Adipocyte (in vitro differentiated cells): Measurements from ENCODE around the gene HERC2.
"Not testable (repeated sequence)": the region's sequence is repeated elsewhere in the genome, so short reads cannot be mapped to it uniquely, and the experiment has no call there.

ENCODE experiments used
- DNase-seq: peaks from one replicate; pipeline ENCODE4 v3.0.0-alpha.2; 2015; ENCODE audit warnings: low read depth
- H3K27me3 ChIP-seq: replicated peaks from 2 replicates; pipeline ENCODE4 v1.7.0; 2013; ENCODE audit warnings: mild to moderate bottlenecking, low read length, moderate library complexity; ENCODE audit not compliant: control insufficient read depth, insufficient read depth
- H3K36me3 ChIP-seq: 2 replicates; pipeline ENCODE4 v1.7.0; 2013; ENCODE audit warnings: low read length, mild to moderate bottlenecking, moderate library complexity; ENCODE audit not compliant: control insufficient read depth, insufficient read depth, severe bottlenecking
- H3K4me1 ChIP-seq: 2 replicates; pipeline ENCODE4 v1.7.0; 2013; ENCODE audit warnings: mild to moderate bottlenecking, low read length, moderate library complexity; ENCODE audit not compliant: control insufficient read depth, insufficient read depth
- H3K4me3 ChIP-seq: 2 replicates; pipeline ENCODE4 v1.7.0; 2013; ENCODE audit warnings: mild to moderate bottlenecking, low read length, moderate library complexity
- H3K9ac ChIP-seq: 2 replicates; pipeline ENCODE4 v1.7.0; 2013; ENCODE audit warnings: mild to moderate bottlenecking, low read length, moderate library complexity
- H3K9me3 ChIP-seq: 2 replicates; pipeline ENCODE4 v1.7.0; 2013; ENCODE audit warnings: mild to moderate bottlenecking, low read length, moderate library complexity; ENCODE audit not compliant: control insufficient read depth

Gene HERC2, protein sequence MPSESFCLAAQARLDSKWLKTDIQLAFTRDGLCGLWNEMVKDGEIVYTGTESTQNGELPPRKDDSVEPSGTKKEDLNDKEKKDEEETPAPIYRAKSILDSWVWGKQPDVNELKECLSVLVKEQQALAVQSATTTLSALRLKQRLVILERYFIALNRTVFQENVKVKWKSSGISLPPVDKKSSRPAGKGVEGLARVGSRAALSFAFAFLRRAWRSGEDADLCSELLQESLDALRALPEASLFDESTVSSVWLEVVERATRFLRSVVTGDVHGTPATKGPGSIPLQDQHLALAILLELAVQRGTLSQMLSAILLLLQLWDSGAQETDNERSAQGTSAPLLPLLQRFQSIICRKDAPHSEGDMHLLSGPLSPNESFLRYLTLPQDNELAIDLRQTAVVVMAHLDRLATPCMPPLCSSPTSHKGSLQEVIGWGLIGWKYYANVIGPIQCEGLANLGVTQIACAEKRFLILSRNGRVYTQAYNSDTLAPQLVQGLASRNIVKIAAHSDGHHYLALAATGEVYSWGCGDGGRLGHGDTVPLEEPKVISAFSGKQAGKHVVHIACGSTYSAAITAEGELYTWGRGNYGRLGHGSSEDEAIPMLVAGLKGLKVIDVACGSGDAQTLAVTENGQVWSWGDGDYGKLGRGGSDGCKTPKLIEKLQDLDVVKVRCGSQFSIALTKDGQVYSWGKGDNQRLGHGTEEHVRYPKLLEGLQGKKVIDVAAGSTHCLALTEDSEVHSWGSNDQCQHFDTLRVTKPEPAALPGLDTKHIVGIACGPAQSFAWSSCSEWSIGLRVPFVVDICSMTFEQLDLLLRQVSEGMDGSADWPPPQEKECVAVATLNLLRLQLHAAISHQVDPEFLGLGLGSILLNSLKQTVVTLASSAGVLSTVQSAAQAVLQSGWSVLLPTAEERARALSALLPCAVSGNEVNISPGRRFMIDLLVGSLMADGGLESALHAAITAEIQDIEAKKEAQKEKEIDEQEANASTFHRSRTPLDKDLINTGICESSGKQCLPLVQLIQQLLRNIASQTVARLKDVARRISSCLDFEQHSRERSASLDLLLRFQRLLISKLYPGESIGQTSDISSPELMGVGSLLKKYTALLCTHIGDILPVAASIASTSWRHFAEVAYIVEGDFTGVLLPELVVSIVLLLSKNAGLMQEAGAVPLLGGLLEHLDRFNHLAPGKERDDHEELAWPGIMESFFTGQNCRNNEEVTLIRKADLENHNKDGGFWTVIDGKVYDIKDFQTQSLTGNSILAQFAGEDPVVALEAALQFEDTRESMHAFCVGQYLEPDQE (N-terminal part only)

GRCh38 chr15:28322129-28322588, at the start of gene HERC2:
TSS of gene HERC2 (minus strand) at chr15:28322179. CDS start at chr15:28321433, 746 bp downstream.
- H3K9ac ChIP-seq, result peak within 1 kb of the TSS; percentile 72
- not testable (repeated sequence) for H3K36me3 ChIP-seq, DNase-seq, H3K9me3 ChIP-seq, H3K27me3 ChIP-seq, H3K4me1 ChIP-seq
- H3K4me3 ChIP-seq, result peak within 1 kb of the TSS; percentile 75

GRCh38 chr15:28365502-28365901, 43.5 kb upstream of the HERC2 start:
- H3K4me3 ChIP-seq, H3K4me1 ChIP-seq, DNase-seq: not testable (repeated sequence)

DNA sequence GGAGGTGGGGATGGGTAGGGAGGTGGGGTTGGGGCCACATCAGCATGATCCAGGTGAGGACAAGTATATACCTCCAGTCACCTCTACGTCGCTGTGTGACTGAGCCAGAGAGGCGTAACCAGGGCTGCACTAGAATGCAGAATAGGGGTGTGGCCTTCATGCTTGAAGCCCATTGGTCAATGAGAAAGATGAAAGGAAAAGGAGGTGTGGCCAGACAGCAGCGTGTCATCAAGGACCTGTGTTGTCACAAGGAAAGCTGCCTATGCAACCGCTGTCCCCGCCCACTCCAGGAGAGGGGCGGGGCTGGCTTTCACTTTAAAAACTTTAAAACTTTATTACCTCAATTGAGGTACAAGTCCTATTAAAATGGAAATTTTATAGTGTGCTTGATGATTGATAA, 36.0 kb upstream of the HERC2 start, which contains the start of gene GOLGA6L24:
TSS of gene GOLGA6L24 (minus strand) at position 101 of the 400 bp plus-strand sequence. CDS start at position 40, 61 bp downstream.
- not testable (repeated sequence) for H3K4me3 ChIP-seq, H3K36me3 ChIP-seq, H3K9ac ChIP-seq, DNase-seq, H3K27me3 ChIP-seq, H3K9me3 ChIP-seq, H3K4me1 ChIP-seq

More at GRCh38 chr15:28365502-28365901, 43.5 kb upstream of the HERC2 start:
- H3K36me3 ChIP-seq, H3K9me3 ChIP-seq, H3K27me3 ChIP-seq, H3K9ac ChIP-seq: not testable (repeated sequence)

GRCh38 chr15:28321358-28322078, 461 bp downstream of the HERC2 start:
- not testable (repeated sequence) for DNase-seq, H3K36me3 ChIP-seq, H3K4me1 ChIP-seq, H3K27me3 ChIP-seq, H3K9me3 ChIP-seq
- H3K9ac ChIP-seq, result peak overlapping the region; percentile 72
- H3K4me3 ChIP-seq, result peak overlapping the region; percentile 75

DNA sequence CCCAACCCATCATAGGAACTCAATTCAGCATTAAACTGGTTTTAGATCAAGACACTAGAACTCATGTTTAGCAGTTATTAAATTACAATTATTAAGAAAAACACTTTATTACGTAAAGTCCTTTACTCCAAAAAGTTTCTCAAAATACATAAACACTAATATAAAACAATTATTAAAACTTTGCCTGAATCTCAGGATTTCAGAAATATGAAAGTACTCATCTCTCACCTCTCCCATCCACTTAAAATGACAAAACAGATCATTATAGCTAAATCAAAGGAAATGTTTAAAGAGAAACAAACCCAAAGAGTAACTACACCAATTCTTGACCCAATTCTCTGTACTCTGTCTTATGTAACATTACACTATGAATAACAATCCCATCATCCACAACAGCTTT, 2.3 kb downstream of the HERC2 start:
- H3K4me1 ChIP-seq, H3K9me3 ChIP-seq, H3K9ac ChIP-seq, H3K27me3 ChIP-seq, H3K4me3 ChIP-seq, DNase-seq: not testable (repeated sequence)
- peaks cover 13% of the 10 kb centered on the region for H3K36me3 ChIP-seq

DNA sequence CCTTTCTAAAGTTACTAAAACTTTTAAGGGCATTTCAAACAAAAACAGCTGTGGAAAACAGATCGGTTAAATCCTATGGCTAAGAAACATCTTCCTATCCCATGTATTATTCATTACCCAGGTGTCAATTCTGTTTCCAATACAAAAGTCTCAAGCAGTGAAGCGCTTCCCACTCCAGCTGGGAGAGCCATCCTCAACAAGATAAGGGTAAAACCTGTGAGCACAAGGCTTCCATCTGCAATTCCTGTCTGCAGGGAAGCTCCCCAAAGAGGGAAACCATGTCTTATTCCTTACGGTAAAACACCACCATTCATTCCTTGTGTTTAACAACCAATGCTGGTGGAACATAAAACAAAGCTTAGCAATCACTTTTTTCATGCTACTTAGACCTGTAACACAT, 3.2 kb downstream of the HERC2 start:
- H3K9ac ChIP-seq, H3K27me3 ChIP-seq, H3K4me3 ChIP-seq, H3K4me1 ChIP-seq, DNase-seq, H3K9me3 ChIP-seq: not testable (repeated sequence)
- H3K36me3 ChIP-seq, result peaks cover 19% of the 10 kb centered on the region

DNA sequence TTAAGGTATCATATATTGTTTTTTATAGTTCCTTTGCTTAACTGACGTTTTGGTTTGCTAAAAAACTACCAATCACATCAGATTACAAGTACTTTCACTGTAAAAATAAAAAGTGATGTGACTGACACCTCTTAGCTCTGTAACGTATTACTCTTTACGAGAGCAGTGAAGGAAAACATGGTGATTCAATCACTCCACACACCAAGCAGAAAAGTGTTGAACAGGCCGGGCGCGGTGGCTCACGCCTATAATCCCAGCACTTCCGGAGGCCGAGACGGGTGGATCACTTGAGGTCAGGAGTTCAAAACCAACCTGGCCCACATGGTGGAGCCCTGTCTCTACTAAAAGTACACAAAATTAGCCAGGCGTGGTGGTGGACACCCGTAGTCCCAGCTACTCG, 3.9 kb downstream of the HERC2 start:
- not testable (repeated sequence) for DNase-seq, H3K4me1 ChIP-seq, H3K27me3 ChIP-seq, H3K9me3 ChIP-seq, H3K9ac ChIP-seq, H3K4me3 ChIP-seq
- H3K36me3 ChIP-seq, result peaks cover 20% of the 10 kb centered on the region

DNA sequence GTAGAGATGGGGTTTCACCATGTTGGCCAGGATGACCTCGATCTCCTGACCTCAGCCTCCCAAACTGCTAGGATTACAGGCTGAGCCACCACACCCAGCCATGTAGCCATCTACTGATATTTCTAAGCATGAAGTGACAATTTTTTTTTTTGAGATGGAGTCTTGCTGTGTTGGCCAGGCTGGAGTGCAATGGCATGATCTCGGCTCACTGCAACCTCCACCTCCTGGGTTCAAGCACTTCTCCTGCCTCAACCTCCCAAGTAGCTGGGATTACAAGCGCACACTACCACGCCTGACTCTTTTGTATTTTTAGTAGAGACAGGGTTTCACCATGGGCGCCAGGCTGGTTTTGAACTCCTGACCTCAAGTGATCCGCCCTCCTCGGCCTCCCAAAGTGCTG, 5.0 kb downstream of the HERC2 start:
- H3K9ac ChIP-seq, H3K4me3 ChIP-seq, DNase-seq, H3K4me1 ChIP-seq, H3K9me3 ChIP-seq, H3K27me3 ChIP-seq: not testable (repeated sequence)
- H3K36me3 ChIP-seq, result peaks cover 20% of the 10 kb centered on the region

DNA sequence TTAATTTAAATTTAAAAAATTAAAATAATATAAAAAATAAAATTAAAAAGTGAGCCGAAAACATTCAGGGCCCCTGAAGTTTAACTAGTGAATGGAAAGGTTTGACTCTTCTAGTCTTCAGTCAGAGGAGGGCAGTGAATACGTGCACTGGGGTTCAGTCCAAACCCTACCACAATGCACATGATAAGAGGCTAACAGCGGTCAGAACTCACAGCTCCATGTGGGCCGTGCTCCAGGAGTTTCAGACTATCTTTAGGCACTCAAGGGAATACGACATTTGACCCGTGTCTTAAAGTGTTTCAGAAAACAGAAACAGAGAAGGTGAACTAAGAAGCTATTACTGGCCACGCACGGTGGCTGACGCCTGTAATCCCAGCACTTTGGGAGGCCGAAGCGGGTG, 11.5 kb downstream of the HERC2 start:
- not testable (repeated sequence) for H3K4me1 ChIP-seq, H3K9me3 ChIP-seq, H3K9ac ChIP-seq, H3K27me3 ChIP-seq, DNase-seq, H3K4me3 ChIP-seq
- peaks cover 17% of the 10 kb centered on the region for H3K36me3 ChIP-seq

DNA sequence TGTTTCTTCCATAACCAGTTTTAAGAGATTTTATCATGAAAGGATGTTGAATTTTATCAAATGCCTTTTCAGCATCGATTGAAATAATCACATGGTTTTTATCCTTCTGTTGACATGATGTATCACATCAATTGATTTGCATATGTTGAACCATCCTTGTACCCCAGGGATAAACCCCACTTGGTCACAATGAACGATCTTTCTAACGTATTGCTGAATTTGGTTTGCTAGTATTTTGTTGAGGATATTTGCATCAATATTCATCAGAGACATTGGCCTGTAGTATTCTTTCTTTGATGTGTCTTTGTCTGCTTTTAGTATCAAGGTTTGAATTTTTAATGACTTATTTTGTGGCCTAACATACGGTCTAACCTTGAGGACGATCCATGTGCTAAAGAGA, 13.3 kb downstream of the HERC2 start:
- H3K27me3 ChIP-seq, H3K9ac ChIP-seq, H3K9me3 ChIP-seq, H3K4me1 ChIP-seq, H3K4me3 ChIP-seq, H3K36me3 ChIP-seq, DNase-seq: not testable (repeated sequence)
